AG09319 (cell line): Measurements from ENCODE around the gene OCIAD1.
"Not testable (repeated sequence)": the region's sequence is repeated elsewhere in the genome, so short reads cannot be mapped to it uniquely, and the experiment has no call there.

Source experiments
- DNase-seq: peaks from one replicate; pipeline ENCODE4 v3.0.0-alpha.2; 2010; ENCODE audit warnings: low read depth; ENCODE audit errors: extremely low read depth
- CTCF ChIP-seq: IDR thresholded peaks from 2 replicates; pipeline ENCODE4 v1.5.1; 2011; ENCODE audit warnings: low read depth, mild to moderate bottlenecking, inconsistent platforms, low read length, moderate library complexity

Gene OCIAD1

GRCh38 chr4:48792348-48793006, 38.4 kb upstream of the OCIAD1 start:
- no peak for DNase-seq
- TF ChIP-seq CTCF: no peak

DNA sequence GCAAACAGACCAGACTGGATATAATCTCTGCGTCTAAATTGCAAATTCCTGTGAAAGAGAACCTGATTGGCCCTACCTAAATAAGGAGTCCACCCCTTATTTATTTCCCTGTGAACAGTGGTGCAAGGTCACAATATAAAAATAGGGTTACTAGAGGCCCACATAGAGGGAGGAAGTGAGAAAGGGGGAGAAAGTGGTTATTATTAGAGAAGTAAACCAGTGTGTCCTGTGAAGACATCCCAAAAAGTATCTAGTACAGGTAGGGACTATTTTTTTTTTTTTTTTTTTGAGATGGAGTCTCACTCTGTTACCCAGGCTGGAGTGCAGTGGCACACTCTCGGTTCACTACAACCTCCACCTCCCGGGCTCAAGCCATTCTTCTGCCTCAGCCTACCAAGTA, 35.8 kb upstream of the OCIAD1 start:
- no peak for TF ChIP-seq CTCF
- no peak for DNase-seq

GRCh38 chr4:48796191-48796926, 34.5 kb upstream of the OCIAD1 start:
- TF ChIP-seq CTCF: no peak
- no peak for DNase-seq

DNA sequence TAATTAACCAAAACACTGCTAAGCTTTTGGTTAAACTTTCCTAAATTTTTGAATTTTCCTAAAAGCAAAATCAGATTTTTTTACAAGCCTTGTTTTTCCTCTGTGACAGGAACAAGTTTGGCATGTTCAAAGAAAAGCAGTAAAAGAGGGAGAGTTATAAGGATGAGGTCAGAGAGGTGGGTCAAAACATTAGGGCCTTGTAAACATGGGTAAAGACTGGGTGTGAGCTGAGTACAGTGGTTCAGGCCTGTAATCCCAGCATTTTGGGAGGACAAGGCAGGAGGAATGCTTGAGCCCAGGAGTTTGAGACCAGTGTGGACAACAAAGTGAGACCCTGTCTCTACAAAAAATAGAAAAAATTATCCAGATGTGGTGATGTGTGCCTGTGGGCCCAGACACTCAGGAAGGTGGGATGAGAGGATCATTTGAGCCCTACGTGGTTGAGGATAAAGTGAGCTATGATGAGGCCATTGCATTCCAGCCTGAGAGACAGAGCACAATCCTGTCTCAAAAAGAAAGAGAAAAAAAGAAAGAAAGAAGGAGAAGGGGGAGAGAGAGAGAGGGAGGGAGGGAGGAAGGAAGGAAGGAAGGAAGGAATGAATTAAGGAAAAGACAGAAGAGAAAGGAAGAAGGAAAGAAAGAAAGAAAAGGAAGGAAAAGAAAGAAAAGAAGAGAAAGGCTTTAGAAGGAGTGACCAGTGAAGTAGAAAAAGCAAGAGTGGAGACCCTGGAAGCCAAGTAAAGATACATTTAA, 33.8 kb upstream of the OCIAD1 start:
- no peak for DNase-seq
- no peak for TF ChIP-seq CTCF

GRCh38 chr4:48798117-48798516, 32.8 kb upstream of the OCIAD1 start:
- no peak for TF ChIP-seq CTCF

GRCh38 chr4:48799157-48799556, 31.7 kb upstream of the OCIAD1 start:
- no peak for DNase-seq
- no peak for TF ChIP-seq CTCF

More at GRCh38 chr4:48798117-48798516, 32.8 kb upstream of the OCIAD1 start:
- no peak for DNase-seq

DNA sequence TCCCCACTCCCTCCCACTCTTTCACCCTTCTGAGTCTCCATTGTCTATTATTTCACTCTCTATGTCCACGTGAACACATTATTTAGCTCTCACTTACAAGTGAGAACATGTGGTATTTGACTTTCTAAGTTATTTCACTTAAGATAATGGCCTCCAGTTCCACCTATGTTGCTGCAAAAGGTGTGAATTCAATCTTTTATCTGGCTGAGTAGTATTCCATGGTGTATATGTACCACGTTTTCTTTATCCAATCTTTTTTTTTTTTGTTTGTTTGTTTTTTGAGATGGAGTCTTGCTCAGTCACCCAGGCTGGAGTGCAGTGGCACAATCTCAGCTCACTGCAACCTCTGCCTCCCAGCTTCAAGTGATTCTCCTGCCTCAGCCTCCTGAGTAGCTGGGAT, 30.7 kb upstream of the OCIAD1 start:
- not testable (repeated sequence) for DNase-seq
